GM18508 (cell line): ENCODE measurements around the gene ADM2.
"Not testable (repeated sequence)": the region's sequence is repeated elsewhere in the genome, so short reads cannot be mapped to it uniquely, and the experiment has no call there.

Source experiments
- ATAC-seq: cut with Tn5 transposase; IDR thresholded peaks from one replicate; pipeline ENCODE4 v1.9.1; 2021; ENCODE audit warnings: moderate number of reproducible peaks; ENCODE audit not compliant: insufficient read depth, unreplicated experiment

Gene ADM2, protein sequence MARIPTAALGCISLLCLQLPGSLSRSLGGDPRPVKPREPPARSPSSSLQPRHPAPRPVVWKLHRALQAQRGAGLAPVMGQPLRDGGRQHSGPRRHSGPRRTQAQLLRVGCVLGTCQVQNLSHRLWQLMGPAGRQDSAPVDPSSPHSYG

DNA sequence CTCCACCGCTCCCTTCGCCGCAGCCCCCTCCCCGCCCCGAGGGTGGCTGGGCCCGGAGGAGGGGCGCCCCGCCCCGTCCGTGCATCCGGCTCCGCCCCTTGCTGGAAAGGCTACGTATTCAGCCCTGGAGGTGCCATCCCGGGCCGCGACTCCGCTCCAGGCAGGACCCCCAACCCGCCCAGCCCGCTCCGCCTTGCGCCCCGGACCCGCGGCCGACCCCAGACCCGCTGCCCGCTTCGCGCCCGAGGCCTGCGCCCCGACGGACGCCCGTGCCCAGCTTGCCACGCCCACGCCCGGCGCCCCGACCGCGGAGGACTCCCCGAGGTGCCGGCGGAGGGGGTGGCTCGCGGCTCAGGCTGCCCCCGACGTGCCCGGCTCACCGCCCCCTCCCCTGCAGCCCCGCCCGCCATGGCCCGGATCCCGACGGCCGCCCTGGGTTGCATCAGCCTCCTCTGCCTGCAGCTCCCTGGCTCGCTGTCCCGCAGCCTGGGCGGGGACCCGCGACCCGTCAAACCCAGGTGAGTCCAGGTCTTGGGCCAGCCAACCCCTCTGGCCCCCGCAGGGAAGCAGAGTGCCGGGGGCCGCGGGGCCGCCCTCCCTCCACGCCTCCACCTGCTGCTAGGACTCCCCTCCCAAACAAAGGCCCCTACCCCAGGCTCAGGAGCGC lies at the start of gene ADM2:
Gene ADM2, plus strand, starts transcription at position 104 of the 667 bp plus-strand sequence. Its CDS starts 305 bp downstream, at position 409.
- no peak for ATAC-seq

DNA sequence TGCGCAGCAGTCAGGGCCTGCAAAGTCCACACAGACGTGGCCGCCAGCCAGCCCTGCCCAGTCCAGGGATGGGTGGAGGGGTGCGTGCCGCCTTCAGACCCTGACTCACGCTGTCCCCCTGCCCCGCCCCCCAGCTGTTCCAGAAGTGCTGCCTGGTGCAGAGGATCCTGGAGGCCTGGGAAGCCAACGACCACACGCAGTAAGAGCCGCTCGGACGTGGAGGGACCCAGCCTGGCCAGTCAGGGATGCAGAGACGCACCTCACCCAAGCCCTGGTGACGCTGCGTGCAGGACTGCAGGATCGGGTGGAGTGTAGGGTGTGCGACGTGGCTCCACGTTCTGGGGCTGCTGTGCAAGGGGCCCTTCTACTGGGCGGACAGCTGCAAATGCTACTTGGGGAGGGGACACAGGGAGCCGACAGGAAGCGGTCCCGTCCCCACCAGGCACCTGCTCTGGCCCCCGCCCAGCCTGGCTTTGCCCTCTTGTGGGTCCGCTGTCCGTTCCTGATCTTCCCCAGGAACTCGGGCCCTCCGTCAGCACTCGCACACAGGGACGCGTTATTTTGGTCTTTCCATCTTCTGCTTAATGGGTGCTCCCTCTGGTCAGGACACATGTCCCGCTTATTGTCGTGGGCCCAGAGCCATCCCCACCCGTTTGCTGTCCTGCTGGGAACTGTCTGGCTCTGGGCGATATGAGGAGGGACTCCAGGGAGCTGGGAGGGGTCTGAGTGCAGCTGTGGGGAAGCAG lies 49.0 kb upstream of the ADM2 start:
- no peak for ATAC-seq

DNA sequence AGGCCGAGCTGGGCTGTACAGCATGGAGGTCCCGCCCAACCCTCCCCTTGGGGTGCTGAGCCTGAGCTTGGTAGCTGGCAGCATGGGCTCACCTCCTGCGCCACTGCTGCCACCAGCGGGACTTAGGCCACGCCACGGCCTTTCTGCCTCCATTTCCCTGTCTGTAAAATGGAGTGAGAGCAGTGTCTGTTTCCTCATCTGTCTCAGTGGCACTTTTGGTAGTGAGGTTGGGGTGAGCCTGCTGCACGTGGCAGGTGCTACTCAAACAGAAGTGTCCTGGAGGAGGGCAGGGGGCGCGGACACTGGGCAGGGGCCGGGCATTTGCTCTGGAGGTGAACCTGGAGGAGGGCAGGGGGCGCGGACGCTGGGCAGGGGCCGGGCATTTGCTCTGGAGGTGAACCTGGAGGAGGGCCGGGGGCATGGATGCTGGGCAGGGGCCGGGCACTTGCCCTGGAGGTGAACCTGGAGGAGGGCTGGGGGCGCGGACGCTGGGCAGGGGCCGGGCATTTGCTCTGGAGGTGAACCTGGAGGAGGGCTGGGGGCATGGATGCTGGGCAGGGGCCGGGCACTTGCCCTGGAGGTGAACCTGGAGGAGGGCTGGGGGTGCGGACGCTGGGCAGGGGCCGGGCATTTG lies 48.3 kb upstream of the ADM2 start:
- ATAC-seq, result not testable (repeated sequence)

DNA sequence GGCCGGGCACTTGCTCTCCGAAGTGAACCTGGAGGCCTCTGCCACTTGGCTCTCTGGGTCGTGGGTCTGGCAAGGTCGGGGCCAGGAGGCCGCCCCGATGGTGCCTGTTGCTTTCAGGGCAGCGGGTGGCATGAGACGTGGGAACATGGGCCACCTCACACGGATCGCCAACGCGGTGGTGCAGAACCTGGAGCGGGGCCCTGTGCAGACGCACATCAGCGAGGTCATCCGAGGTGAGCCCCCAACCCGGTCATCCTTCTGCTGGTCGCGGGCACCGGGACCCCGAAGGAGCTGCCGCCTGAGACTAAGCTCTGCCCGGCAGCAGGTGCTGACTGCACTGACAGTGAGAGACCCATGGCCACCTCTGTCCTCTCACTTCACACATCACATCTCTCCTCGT lies 46.5 kb upstream of the ADM2 start:
- ATAC-seq, result no peak

DNA sequence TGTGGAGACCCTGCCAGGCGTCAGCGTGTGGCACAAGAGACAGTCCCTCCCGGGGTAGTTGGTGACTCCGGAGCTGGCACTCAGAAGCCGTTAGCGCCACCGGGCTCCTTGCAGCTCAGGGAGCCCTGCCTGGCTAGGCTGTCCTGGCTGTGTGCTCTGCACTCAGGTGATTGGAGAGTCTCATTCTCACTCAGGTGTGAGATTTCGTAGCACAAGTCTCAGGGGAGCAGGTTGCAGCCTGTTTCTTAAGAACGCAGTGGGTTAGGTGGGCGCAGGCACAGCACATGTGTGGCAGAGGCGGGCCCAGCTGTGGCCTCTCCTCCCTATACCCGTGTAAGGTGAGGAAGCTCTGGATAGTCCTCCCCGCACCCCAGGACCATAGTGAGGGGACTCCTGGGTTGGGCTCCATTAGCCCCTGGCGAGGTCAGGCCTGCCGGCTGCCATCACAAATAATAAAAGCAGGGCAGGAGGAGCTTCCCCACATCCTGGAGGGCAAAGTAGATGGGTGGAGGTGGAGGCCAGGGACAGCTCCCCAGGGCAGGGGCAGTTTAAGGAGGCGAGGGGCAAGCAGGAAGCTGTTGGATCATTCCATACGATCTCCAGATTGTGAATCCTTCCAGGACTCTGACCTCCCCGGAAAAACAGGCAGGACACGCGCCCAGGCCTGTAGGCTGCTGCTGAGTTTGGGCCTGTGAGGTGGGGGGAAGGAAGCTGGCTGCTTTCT lies 45.9 kb upstream of the ADM2 start:
- ATAC-seq, result no peak

DNA sequence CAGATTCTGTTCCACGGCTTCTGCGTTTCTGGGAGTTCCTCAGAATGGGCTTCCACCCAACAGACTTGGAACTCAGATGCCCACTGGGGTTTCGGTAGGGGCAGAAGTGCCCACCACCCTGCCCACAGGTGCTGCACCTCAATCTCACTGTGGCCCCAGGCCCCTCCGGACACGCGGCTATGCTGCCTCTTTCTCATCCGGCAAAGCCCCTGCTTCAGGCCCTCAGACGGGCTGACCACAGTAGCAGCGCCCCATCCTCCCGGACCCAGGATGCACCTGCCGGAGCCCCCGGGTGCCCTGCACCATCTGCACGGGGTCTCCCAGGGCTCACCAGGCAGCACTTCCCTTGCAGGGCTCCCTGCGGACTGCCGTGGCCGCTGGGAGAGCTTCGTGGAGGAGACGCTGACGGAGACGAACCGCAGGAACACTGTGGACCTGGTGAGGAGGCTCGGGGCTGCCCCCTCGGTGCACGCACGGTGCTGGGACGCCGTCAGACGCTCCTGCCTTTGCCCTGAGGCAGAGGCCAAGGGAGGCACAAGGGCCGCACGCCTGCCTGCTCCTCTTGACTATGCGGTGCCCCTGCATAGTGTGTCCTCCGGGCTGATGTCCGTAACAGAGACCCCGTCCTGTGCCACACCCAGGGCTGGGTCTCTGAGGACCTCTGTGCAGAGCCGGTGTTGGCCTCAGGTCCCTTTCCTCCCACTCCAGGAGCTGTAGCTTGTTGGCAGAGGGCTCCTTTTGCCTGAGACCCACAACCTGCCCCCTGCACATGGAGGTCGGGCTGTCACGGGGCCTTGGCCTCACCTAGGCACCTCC lies 45.1 kb upstream of the ADM2 start:
- no peak for ATAC-seq

DNA sequence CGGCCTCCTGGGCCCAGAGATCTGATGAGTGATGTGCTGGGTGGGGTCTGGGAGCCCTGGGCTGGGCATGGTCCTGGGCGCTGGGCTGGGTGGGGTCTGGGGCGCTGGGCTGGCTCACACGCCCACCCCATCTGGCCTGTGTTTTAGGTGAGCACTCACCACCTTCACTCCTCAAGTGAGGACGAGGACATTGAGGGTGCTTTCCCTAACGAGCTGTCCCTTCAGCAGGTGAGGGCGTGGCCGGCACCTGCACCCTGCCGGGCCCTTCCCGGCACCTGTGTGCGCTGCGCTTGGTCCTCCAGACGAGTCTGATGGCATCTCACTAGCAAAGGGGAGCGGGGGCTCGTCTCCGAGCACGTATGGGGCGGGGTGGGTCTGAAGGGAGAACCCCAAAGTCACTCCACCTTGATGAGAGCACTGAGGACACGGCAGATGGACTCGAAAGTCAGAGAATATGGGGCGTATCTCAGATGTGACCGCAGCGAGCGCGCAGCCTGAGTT lies 44.5 kb upstream of the ADM2 start:
- no peak for ATAC-seq

DNA sequence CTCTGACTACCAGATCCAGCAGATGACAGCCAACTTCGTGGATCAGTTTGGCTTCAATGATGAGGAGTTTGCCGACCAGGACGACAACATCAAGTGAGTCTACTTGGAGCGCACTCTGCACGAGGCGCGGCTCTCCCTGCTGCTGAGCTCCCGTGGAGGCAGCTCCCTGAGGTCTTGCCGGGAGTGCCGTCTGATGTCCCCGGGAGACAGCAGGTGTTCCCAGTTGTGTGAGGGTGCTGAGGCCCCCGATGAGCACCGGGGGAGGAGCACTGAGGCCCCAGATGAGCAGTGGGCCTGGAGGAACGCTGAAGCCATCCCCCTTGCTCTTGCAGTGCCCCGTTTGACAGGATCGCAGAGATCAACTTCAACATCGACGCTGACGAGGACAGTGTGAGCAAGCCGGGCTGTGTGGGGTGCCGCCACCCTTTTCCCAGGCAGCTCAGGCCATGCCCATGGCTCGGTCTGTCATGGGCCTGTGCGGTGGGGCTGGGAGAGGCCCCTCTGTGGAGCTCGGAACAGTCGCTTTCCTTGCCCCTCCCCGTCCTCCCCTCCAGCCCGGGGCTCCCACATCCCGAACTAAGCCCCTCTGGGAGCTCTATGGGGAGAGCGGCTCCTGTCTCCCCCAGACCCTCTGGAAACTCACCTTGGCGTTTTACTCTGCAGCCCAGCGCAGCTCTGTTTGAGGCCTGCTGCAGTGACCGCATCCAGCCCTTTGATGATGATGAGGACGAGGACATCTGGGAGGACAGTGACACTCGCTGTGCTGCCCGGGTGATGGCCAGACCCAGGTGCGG lies 43.6 kb upstream of the ADM2 start:
- no peak for ATAC-seq

DNA sequence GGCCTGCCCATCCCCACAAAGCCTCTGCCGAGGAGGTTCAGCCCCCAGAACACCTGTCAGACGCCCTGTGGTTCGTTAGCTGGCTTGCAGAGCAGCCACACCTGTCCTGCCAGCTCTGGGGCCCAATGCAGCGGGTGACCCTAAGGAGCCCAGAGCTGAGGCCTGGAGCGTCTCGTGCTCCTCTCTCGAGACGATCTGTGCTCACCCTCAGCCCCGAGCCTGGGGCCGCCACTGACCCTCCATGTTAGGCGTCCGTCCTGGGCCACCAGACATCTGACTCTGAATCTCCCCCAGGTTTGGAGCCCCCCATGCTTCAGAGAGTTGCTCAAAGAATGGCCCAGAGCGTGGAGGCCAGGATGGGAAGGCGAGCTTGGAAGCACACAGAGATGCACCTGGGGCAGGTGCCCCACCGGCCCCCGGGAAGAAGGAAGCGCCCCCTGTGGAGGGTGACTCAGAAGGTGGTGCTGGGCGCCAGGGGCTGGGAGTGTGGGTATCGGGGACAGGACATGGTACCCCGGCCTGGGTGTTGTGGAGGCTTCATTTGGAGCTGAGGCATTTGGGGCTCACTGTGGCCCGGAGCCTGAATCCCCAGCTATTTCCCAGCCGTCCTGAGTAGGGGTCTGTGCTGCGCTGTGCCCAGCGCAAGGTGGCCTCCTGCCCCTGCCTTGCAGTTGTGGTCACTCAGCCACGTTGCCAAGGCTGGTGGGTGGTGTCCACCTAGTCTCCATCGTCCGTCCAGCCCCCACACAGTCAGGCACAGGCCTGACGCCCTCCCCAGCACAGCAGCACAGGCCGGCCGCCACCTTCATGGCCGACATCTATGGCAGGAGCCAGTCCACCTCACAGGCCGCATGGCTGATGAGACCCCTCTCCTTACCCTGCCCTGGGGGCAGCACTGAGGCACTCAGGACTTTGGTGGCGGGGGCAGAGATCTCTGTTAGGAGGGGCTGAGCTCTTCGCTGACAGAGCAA lies 42.8 kb upstream of the ADM2 start:
- no peak for ATAC-seq

DNA sequence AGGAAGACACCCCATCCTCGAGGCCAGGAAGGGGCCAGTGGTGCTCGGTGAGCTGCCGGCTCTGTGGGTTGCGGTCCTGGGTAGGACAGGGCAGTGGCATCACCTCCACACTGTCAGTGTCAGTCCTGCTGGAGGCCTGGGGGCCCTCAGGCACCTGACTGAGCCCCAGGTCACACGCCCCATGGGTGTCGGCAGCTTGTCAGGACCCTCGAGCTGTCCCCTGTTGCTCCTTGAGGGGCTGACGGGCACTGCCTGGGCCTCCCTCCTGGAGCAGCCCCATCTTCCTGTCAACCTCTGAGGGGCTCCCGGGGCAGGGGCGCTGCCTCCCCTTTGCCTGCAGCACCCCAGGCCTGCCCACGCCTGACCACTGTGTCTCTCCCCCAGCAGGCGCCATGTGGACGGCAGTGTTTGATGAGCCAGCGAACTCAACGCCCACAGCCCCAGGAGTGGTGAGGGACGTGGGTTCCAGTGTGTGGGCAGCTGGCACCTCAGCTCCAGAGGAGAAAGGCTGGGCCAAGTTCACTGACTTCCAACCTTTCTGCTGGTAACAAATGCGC lies 42.0 kb upstream of the ADM2 start:
- no peak for ATAC-seq

DNA sequence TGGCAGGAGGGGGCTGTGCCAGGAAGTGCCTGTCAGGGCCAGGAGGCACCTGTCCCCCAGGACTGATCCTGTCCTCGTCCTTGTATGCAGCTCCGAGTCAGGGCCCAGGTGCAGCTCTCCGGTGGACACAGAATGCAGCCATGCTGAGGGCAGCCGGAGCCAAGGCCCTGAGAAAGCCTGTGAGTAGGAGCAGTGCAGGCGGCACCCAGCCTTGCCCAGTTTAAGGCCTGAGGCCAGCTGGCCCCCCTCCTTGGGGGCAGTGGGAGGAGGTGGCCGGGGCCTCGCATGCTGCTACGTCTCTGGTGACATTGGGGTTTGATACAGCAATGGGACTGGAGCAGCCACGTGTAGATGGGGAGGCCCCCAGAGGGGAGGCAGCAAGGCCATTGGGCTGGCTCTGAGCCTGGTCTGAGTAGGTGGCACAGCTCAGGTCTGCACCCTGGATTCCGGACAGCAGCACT lies 41.4 kb upstream of the ADM2 start:
- ATAC-seq, result no peak

DNA sequence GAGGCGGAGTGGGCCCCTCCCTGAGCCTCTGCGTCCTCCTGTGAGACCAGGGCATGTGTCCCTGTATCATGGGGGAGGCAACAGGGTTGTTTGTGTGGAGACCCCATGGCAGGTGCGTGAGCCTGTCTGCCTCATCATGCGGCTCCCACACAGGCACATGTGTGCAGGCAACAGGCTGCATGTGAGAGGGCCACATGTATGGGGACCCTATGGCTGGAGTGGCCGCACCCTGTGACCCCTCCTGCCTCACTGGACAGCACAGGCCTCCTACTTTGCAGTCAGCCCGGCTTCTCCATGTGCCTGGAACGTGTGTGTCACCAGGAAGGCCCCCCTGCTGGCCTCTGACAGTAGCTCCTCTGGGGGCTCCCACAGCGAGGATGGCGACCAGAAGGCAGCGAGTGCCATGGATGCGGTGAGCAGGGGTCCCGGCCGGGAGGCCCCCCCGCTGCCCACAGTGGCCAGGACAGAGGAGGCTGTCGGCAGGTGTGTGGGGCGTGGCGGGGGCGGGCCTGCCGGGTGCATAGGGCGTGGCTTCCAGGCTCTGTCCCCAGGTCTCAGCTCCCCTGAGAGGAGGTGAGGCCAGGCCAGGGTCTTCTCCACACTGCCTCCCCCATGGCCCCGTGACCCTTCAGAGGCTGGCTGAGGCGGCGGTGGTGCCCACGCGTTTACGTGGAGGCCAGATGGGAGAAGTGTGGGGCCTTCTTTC lies 40.6 kb upstream of the ADM2 start:
- ATAC-seq, result no peak

DNA sequence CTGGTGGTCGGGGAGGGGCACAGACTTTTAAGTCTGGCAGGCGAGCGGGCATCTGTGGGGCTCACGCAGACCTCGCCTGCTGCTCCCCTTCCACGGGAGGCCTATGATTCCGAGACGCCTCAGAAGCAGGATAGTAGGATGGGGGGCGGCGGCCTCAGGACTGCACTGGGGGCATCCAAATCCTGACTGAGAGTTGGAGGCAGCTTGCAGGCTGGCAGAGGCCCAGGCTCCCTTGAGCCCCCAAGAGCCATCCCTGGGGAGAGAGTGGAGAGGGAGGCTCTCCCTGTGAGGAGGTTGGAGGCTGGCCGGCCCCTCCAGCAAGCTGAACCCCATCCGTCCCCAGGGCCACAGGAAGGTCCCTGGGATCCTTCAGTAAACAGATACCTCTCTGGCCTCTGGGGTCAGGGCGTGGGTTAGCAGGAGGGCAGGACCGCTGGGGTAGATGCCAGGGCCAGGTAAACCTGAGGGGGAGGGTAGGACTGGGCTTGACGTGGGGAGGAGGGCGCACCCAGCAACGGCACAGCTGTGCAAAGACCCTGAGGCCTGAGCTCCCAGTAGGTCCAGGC lies 39.8 kb upstream of the ADM2 start:
- no peak for ATAC-seq

DNA sequence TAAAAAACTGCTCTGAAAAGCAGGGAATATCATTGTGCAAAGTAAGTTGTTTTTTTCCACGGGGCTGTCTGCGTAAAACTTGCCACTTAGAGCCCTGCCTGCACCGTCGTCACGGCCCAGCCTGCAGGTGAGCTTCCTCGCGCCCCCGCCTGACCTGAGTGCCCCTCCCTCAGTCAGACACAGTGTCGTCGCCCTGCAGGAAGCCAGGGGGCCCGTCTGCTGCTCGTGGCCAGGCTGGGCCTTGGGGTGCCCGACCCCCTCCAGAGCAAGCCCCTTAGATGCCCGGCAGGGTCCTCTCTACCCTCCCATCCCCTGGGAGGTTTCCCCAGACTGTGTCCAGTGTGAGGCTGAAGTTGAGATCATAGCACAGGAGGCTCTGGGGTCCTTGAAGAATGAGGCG lies 38.1 kb upstream of the ADM2 start:
- ATAC-seq, result no peak

DNA sequence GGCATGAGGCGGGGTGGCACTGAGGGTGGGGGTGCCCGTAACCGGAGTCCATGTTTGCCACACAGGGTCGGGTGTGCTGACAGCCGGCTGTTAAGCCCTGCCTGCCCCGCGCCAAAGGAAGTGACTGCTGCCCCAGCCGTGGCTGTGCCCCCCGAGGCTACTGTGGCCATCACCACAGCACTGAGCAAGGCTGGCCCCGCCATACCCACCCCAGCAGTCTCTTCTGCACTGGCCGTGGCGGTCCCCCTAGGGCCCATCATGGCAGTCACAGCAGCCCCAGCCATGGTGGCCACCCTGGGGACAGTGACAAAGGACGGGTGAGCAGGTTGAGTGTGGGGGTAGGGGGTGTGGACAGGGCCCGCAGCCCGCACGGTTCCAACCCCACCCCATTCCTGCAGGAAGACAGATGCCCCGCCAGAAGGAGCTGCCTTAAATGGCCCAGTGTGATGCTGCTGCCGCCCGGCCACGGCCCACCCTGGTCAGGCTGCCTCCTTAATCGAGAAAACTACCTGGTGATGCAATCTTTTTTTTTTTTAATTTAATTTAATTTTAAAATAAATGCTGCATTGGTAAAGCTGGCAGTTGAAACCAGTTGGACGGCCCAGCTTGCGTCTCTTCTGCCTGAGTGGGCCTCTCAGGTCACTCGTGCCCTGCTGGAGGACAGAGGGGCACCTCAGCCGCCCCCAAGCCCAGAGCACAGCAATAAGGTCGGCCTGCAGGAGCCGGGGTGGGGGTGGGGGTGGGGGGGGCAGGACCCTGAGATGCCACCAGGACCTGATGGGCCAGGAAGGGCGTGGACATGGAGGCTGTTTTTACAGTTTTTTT lies 37.3 kb upstream of the ADM2 start:
- no peak for ATAC-seq

DNA sequence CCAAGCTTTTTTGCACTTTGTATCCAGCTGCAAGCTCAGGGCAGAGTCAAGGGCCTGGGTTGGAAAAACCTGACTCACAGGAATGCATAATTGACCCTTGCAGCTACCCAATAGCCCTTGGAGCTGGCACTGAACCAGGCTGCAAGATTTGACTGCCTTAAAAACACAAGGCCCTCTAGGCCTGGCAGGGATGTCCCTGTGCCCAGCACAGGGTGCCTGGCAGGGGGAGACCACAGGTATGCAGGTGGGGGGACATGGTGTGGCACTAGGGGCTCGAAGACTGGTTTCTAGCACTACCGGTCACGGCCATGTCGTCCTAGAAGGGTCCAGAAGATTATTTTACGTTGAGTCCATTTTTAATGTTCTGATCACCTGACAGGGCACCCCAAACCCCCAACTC lies 36.7 kb upstream of the ADM2 start:
- ATAC-seq, result no peak
